DMS153 (cell line): ENCODE data around the gene ADGRL4.
"Not testable (repeated sequence)": the region's sequence is repeated elsewhere in the genome, so short reads cannot be mapped to it uniquely, and the experiment has no call there.

Experiments
- DNase-seq: peaks from one replicate; lab custom pipeline; 2025; lab: John Stamatoyannopoulos, UW

The ADGRL4 gene

DNA sequence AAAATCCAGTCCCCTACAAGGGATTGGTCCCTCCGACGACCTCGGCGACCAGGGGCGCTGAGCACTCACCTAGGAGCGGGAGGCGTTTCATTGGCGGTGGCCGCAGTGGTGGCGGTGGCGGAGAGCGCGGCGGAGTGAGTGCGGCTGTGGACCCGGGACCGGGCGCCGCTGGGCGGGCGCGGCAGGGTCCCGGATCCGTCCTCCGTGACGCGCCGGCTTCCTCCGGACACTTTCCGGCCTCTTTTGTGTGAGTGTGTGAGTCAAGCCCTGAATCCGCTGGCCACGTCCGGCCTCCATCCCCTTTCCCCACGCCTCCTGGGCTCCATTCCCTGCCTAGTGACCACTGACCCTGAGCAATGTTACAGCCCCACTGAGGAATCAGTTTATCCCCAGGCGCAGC, at the start of gene ADGRL4:
TSS of gene ADGRL4 (minus strand) at position 167 of the 400 bp plus-strand sequence. CDS start at position 91, 76 bp downstream.
- no peak for DNase-seq

- no peak for DNase-seq
Observed at GRCh38 chr1:79055856-79056255, 49.3 kb upstream of the ADGRL4 start.

DNA sequence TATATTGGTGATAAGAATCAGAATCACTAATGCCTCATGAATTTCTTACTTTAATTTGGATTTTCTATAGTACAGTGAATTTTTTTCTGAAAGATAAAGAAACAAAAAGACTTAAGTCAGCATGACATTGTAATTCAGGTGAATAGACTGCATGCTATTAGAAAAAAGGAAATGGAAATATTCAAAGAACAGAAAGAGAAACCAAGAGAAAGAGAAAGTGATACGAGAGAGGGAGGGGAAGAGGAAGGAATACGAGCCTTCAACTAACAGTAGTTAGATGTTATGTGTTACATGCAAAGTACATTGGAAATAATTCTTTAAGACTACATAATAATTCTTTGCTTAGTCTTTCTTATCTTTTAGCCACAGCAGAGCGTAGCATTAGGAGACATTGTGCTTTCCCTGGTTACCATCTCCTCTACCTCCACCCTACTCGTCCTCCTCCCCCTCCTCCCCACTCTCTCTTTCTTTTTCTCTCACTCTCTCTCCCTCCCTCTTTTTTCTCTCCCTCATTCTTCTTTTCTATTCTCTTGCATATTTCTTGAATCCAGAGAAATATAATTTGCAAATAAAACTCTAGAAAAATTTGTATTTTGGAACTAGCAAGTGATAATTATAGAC, 46.4 kb upstream of the ADGRL4 start:
- no peak for DNase-seq

- DNase-seq = no peak
Observed at GRCh38 chr1:79044974-79045650, 38.6 kb upstream of the ADGRL4 start.

DNA sequence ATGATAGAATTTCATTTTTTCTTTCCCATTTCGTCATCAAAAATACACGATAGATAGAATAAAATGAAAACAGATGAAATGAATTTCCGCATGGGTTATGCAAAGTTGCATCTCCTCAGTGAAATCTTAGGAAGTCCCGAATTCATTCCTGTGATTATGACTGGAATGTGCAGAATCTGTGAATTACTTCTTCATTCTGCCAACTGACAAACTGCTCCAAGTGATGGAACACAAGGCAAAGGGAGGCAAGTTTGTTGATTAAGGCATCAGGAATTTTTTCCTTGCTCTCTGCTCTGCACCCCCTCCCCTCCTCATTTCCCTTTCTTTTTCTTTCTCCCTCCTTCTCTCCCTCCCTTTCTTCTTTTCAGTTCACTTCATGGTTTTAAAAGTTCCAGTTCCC, 37.0 kb upstream of the ADGRL4 start:
- DNase-seq = no peak

GRCh38 chr1:79042539-79042938, 36.0 kb upstream of the ADGRL4 start:
- no peak for DNase-seq

- no peak for DNase-seq
Observed at GRCh38 chr1:79042117-79042516, 35.6 kb upstream of the ADGRL4 start.

GRCh38 chr1:79041666-79042065, 35.1 kb upstream of the ADGRL4 start:
- DNase-seq = no peak

GRCh38 chr1:79040424-79041082, 34.0 kb upstream of the ADGRL4 start:
- DNase-seq = no peak

GRCh38 chr1:79037085-79037484, 30.6 kb upstream of the ADGRL4 start:
- no peak for DNase-seq

DNA sequence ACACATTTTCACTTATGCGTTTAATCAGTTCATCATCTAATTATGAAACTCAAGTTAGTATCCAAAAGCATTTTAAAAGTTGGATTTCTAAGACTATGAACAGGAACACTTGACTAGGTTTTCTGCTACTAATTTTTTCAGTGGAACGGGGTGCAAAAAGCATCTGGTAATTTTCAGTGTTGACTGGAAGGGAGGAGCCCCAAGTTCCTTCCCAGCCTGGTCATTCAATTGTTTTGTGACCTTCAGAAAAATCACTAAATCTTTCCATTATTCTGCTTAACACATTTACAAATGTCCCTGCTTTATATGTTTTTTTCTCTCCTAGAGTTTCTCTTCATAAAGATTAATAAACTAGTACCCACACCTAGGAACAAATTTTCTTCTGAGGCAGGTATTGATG, 6.0 kb upstream of the ADGRL4 start:
- DNase-seq = no peak

GRCh38 chr1:79010589-79010988, 4.1 kb upstream of the ADGRL4 start:
- no peak for DNase-seq

- DNase-seq = no peak
Observed at GRCh38 chr1:79005945-79006344, 585 bp downstream of the ADGRL4 start.

DNA sequence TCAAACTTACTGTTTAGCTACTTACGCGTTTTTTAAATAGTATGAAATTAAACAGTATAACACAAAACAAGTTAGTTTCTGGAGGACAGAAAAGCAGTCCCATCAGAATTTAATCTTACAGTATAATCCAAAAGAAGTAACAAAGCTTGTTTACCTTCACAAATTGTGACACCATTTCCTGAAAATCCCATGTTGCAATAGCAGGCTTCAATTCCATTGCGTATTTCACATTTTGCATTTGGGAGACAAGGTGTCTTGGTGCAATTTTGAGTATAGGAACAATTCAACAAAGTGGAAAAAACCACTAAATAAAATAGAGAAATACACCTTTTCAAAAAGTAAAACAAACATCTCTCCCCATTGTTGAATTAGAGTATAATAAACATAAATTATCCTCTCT, 1.6 kb downstream of the ADGRL4 start:
- no peak for DNase-seq

- no peak for DNase-seq
Observed at GRCh38 chr1:78996791-78997190, 9.7 kb downstream of the ADGRL4 start.

DNA sequence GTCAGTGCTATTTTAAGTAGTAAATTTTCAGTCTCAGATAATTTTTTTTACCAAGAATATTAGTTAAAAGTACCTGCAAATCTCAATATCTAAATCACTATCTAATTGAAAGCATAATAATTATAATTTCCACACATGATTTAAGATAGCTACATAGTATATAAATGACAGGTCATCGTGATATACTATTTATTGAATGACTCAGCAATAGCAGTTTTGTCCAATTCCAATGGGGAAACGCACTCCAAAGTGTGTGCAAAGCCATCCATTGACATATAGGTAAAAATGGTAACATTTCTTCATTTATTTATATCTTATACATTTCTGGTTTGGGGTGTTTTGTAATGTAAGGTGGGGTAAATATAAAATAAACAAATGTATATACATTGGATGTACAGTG, 19.5 kb downstream of the ADGRL4 start:
- DNase-seq = no peak

DNA sequence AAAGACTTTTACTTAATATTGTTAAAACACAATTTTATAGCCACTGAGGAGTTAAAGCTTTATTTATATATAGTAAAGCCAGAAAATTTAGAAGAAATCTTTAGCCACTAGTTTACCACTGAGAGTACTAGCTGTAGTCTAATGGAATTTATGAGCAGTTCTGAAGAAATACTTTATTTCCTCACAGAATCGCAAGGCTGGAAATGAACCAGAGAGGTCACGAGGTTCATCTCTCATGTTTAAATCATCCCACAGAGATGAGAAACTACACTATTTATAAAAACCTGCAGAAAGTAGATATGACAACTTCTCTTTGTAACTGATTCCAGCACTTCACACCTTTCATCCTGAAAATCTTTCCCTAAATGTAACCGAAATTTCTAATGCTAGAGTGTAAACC, 26.0 kb downstream of the ADGRL4 start:
- no peak for DNase-seq

DNA sequence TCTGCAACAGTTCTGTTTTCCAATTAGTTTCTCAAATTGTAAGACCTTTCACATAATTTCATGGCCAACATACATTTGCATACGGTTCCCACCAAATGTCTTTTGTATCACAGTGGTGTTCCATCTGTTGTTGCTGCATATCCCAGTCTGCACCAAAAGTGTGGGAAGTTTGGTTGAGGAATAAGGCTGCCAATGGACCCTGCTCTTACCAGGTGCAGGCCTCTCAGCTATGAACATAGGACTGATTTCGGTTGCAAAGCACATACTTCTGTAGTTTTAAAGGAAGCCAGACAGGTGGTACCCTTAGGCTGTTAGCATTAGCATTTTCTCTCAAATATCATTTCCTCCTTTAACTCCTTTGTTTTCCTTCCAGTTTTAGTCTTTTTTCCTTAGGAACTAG, 33.8 kb downstream of the ADGRL4 start:
- no peak for DNase-seq

GRCh38 chr1:78967091-78967490, 39.4 kb downstream of the ADGRL4 start:
- not testable (repeated sequence) for DNase-seq

GRCh38 chr1:78958711-78959110, 47.8 kb downstream of the ADGRL4 start:
- DNase-seq = no peak

DNA sequence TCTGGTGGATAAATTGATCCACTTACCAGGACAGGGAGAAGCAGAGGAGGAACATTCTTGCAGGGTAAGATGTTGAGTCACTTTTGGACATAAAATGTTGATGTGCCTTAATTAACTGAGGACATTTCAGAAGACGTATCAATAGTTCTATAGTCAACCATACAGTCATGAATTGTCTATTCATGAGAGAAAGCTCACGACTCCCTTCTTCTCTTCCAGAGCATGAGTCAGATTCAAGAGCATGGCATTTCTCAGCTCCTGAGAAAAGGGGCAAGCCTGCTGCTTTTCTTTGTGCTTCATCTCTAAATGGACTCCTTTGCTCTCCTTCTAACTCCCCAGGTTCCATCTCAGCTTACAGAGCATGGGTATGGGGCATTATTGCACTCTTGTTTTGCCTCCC, 55.7 kb downstream of the ADGRL4 start:
- no peak for DNase-seq

DNA sequence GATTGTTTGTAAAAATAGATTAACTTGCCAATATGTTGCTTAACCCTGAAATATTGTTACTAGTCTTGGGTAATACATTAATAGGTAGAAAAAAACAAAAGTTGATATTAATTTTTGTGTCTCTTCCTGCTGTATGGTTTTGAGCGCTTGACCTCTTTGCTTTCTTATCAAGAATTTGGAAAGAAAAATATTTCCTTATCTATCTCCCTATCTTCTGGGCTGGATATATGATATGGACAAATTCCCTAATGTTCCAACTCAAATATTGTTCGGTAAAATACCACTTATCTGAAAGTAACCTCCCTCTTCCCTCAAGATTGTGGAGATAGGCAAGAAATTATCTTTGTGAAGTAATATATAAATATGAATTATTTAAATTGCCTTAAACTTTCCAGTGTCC, 57.3 kb downstream of the ADGRL4 start:
- DNase-seq = no peak

DNA sequence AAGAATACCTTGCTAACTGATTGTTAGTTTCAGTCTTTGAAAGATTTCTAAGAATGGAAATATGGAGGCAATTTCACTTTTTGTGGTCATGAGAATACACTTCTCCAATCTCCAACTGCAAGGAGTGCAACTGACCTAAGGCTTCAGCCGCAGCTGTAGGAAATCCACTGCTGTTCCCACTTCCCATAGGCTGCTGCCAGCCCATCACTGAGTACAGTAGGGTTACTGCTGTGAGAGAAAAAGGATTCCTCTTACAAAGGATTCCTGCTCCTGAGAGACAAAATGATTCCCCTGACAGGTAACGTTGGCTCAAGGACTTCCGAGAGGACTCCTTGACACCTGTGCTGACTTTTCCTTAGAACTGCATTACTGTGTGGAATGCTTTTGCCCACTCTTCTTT, 87.4 kb downstream of the ADGRL4 start:
- DNase-seq = no peak

GRCh38 chr1:78918157-78918556, 88.4 kb downstream of the ADGRL4 start:
- DNase-seq = no peak
